GM12864 (cell line): ENCODE data around the gene CLASP2.

Source experiments
- DNase-seq: peaks from one replicate; pipeline ENCODE4 v3.0.0-alpha.2; 2011; ENCODE audit warnings: low read depth
- H3K4me3 ChIP-seq: 2 replicates; pipeline ENCODE4 v1.5.1; 2011; ENCODE audit warnings: mild to moderate bottlenecking, low read depth, low read length, control low read depth
- CTCF ChIP-seq: IDR thresholded peaks from 2 replicates; pipeline ENCODE4 v1.5.1; 2011; ENCODE audit warnings: low read depth, mild to moderate bottlenecking, moderate library complexity, low read length, control low read depth, inconsistent platforms; ENCODE audit errors: missing control alignments

The CLASP2 gene

GRCh38 chr3:33521736-33522135 lies 196.3 kb downstream of the CLASP2 start:
- no peak for TF ChIP-seq CTCF
- DNase-seq = no peak
- H3K4me3 ChIP-seq = no peak overlapping the region

GRCh38 chr3:33513262-33513863 lies 204.7 kb downstream of the CLASP2 start:
- DNase-seq = no peak
- no peak overlapping the region for H3K4me3 ChIP-seq
- no peak for TF ChIP-seq CTCF

- TF ChIP-seq CTCF = no peak
- H3K4me3 ChIP-seq = no peak overlapping the region
- DNase-seq = no peak
These were observed 213.0 kb downstream of the CLASP2 start for GRCh38 chr3:33505027-33505426.

GRCh38 chr3:33496449-33496848 lies 221.6 kb downstream of the CLASP2 start:
- no peak for TF ChIP-seq CTCF
- no peak overlapping the region for H3K4me3 ChIP-seq

GRCh38 chr3:33491721-33492120 lies 226.3 kb downstream of the CLASP2 start:
- DNase-seq = no peak
- H3K4me3 ChIP-seq = no peak overlapping the region
- no peak for TF ChIP-seq CTCF

More at GRCh38 chr3:33496449-33496848, 221.6 kb downstream of the CLASP2 start:
- no peak for DNase-seq

- DNase-seq = no peak
- H3K4me3 ChIP-seq = no peak overlapping the region
These were observed 227.3 kb downstream of the CLASP2 start for GRCh38 chr3:33490641-33491241.

More at GRCh38 chr3:33490641-33491241, 227.3 kb downstream of the CLASP2 start:
- no peak for TF ChIP-seq CTCF
